H9 (cell line): Measurements from ENCODE around the gene SYCE3. TPM values are rescaled to one million over a fixed set of nuclear protein-coding genes. Genes with fewer than 3 reads are reported as not detected.

Source experiments
- DNase-seq: peaks from one replicate; pipeline ENCODE4 v3.0.0-alpha.2; 2017
- H2AFZ ChIP-seq: one replicate; pipeline ENCODE4 v1.6.1; 2013; ENCODE audit warnings: mild to moderate bottlenecking, low read length, control low read depth, moderate library complexity
- H2AK5ac ChIP-seq: 2 replicates; pipeline ENCODE4 v1.6.1; 2013; ENCODE audit warnings: low read length, control low read depth, mixed read lengths; ENCODE audit not compliant: insufficient read length
- H2BK120ac ChIP-seq: one replicate; pipeline ENCODE4 v1.6.1; 2013; ENCODE audit warnings: low read depth, mild to moderate bottlenecking, low read length, control low read depth, inconsistent platforms; ENCODE audit not compliant: poor library complexity, severe bottlenecking
- H2BK12ac ChIP-seq: 2 replicates; pipeline ENCODE4 v1.6.1; 2013; ENCODE audit warnings: low read length, control low read depth, mixed read lengths, low read depth; ENCODE audit not compliant: insufficient read length
- H2BK15ac ChIP-seq: 2 replicates; pipeline ENCODE4 v1.6.1; 2013; ENCODE audit warnings: low read depth, low read length, control low read depth
- H2BK20ac ChIP-seq: one replicate; pipeline ENCODE4 v1.6.1; 2013; ENCODE audit warnings: low read depth, mild to moderate bottlenecking, low read length, control low read depth, inconsistent platforms; ENCODE audit not compliant: poor library complexity, severe bottlenecking
- H2BK5ac ChIP-seq: 2 replicates; pipeline ENCODE4 v1.6.1; 2013; ENCODE audit warnings: low read length, control low read depth, mixed read lengths; ENCODE audit not compliant: insufficient read length
- H3K14ac ChIP-seq: 2 replicates; pipeline ENCODE4 v1.6.1; 2013; ENCODE audit warnings: low read length, control low read depth; ENCODE audit not compliant: insufficient read depth
- H3K18ac ChIP-seq: 2 replicates; pipeline ENCODE4 v1.6.1; 2013; ENCODE audit warnings: low read depth, mild to moderate bottlenecking, mixed read lengths, low read length, control low read depth; ENCODE audit not compliant: insufficient read length
- H3K23ac ChIP-seq: 2 replicates; pipeline ENCODE4 v1.6.1; 2013; ENCODE audit warnings: low read length, control low read depth, mixed read lengths, low read depth; ENCODE audit not compliant: insufficient read length
- H3K23me2 ChIP-seq: 2 replicates; pipeline ENCODE4 v1.6.1; 2013; ENCODE audit warnings: low read depth, mild to moderate bottlenecking, mixed read lengths, low read length, control low read depth; ENCODE audit not compliant: insufficient read length, poor library complexity, severe bottlenecking
- H3K27ac ChIP-seq: 2 replicates; pipeline ENCODE4 v1.5.1; 2013; ENCODE audit warnings: low read length, control low read depth, mixed read lengths, low read depth; ENCODE audit not compliant: insufficient read length
- H3K27me3 ChIP-seq: 2 replicates; pipeline ENCODE4 v1.6.1; 2013; ENCODE audit warnings: low read length, control low read depth, inconsistent platforms; ENCODE audit not compliant: insufficient read depth
- H3K4ac ChIP-seq: 2 replicates; pipeline ENCODE4 v1.6.1; 2013; ENCODE audit warnings: low read depth, mild to moderate bottlenecking, control low read depth, inconsistent platforms, low read length, moderate library complexity
- H3K4me1 ChIP-seq: 2 replicates; pipeline ENCODE4 v1.6.1; 2013; ENCODE audit warnings: low read length, control low read depth, inconsistent platforms; ENCODE audit not compliant: insufficient read depth
- H3K4me2 ChIP-seq: 2 replicates; pipeline ENCODE4 v1.6.1; 2013; ENCODE audit warnings: low read length, control low read depth, mixed read lengths; ENCODE audit not compliant: insufficient read length, insufficient read depth
- H3K56ac ChIP-seq: 2 replicates; pipeline ENCODE4 v1.6.1; 2013; ENCODE audit warnings: low read depth, mild to moderate bottlenecking, mixed read lengths, low read length, control low read depth; ENCODE audit not compliant: insufficient read length
- H3K79me1 ChIP-seq: 2 replicates; pipeline ENCODE4 v1.6.1; 2013; ENCODE audit warnings: low read depth, mild to moderate bottlenecking, moderate library complexity, low read length, control low read depth, inconsistent platforms; ENCODE audit not compliant: insufficient read depth, poor library complexity, severe bottlenecking
- H3K79me2 ChIP-seq: 2 replicates; pipeline ENCODE4 v1.6.1; 2013; ENCODE audit warnings: low read length, control low read depth, inconsistent platforms; ENCODE audit not compliant: insufficient read depth
- H3K9ac ChIP-seq: 2 replicates; pipeline ENCODE4 v1.6.1; 2013; ENCODE audit warnings: low read length, control low read depth, mixed read lengths; ENCODE audit not compliant: insufficient read length; ENCODE audit errors: extremely low read depth
- H3K9me3 ChIP-seq: one replicate; pipeline ENCODE4 v1.6.1; 2013; ENCODE audit warnings: low read depth, low read length, inconsistent platforms; ENCODE audit not compliant: control insufficient read depth
- H3T11ph ChIP-seq: one replicate; pipeline ENCODE4 v1.6.1; 2013; ENCODE audit warnings: mild to moderate bottlenecking, low read length, control low read depth, inconsistent platforms
- H4K20me1 ChIP-seq: one replicate; pipeline ENCODE4 v1.6.1; 2013; ENCODE audit not compliant: control insufficient read depth, insufficient read length, insufficient read depth
- H4K5ac ChIP-seq: 2 replicates; pipeline ENCODE4 v1.6.1; 2013; ENCODE audit warnings: low read depth, mild to moderate bottlenecking, mixed read lengths, low read length, control low read depth; ENCODE audit not compliant: insufficient read length
- H4K8ac ChIP-seq: replicated peaks from 2 replicates; pipeline ENCODE4 v1.6.1; 2013; ENCODE audit warnings: low read length, control low read depth, mixed read lengths, low read depth; ENCODE audit not compliant: insufficient read length
- H4K91ac ChIP-seq: 2 replicates; pipeline ENCODE4 v1.6.1; 2013; ENCODE audit warnings: low read depth, mild to moderate bottlenecking, moderate library complexity, mixed read lengths, low read length, control low read depth; ENCODE audit not compliant: insufficient read length
- H3K27ac Mint-ChIP-seq, 3 experiments: 2 replicates in 2 of 3; 3 replicates in 1 of 3; pipeline ENCODE4 v1.8.0; 2020 to 2021; ENCODE audit warnings: mixed read lengths in 3 of 3, mild to moderate bottlenecking in 1 of 3, moderate library complexity in 1 of 3
- H3K27me3 Mint-ChIP-seq: 2 replicates; pipeline ENCODE4 v1.8.0; 2021; ENCODE audit warnings: low read depth, mild to moderate bottlenecking, moderate library complexity, mixed read lengths
- H3K36me3 Mint-ChIP-seq, 3 experiments: 2 replicates in 2 of 3; 3 replicates in 1 of 3; pipeline ENCODE4 v1.8.0; 2020 to 2021; ENCODE audit warnings: low read depth in 3 of 3, mixed read lengths in 3 of 3; ENCODE audit not compliant: insufficient read depth in 1 of 3
- H3K4me1 Mint-ChIP-seq, 2 experiments: 2 replicates each; pipeline ENCODE4 v1.8.0; 2020; ENCODE audit warnings: mixed read lengths in 2 of 2
- H3K4me3 Mint-ChIP-seq, 2 experiments: 2 replicates in 1 of 2; 3 replicates in 1 of 2; pipeline ENCODE4 v1.8.0; 2020 to 2021; ENCODE audit warnings: mild to moderate bottlenecking in 2 of 2, mixed read lengths in 2 of 2, moderate library complexity in 1 of 2
- H3K9me3 Mint-ChIP-seq, 2 experiments: 2 replicates in 1 of 2; 3 replicates in 1 of 2; pipeline ENCODE4 v1.8.0; 2020; ENCODE audit warnings: mild to moderate bottlenecking in 2 of 2, mixed read lengths in 2 of 2, moderate library complexity in 1 of 2
- CTCF ChIP-seq: fragments of 200-600 bp; sonication (generic); conservative IDR thresholded peaks from 3 replicates; pipeline ENCODE4 v1.8.0; 2021; ENCODE audit warnings: antibody characterized with exemption, mild to moderate bottlenecking
- WGBS: extraction: QIAGEN DNeasy Blood & Tissue Kit; methylation state at CpG from one replicate; pipeline ENCODE4 v1.1.7; 2013; ENCODE audit warnings: missing lambda C conversion rate, low lambda C conversion rate, mixed read lengths; ENCODE audit not compliant: insufficient read length; ENCODE audit errors: extremely low coverage; 5-methylcytosine and 5-hydroxymethylcytosine counted together
- total RNA-seq: library from RNA; stranded (reverse); gene quantifications from 2 replicates; pipeline ENCODE4 v1.2.1, GENCODE V29; 2021

Gene SYCE3
- total RNA-seq, 1 experiment from 2014 or later: 0.85 TPM

DNA sequence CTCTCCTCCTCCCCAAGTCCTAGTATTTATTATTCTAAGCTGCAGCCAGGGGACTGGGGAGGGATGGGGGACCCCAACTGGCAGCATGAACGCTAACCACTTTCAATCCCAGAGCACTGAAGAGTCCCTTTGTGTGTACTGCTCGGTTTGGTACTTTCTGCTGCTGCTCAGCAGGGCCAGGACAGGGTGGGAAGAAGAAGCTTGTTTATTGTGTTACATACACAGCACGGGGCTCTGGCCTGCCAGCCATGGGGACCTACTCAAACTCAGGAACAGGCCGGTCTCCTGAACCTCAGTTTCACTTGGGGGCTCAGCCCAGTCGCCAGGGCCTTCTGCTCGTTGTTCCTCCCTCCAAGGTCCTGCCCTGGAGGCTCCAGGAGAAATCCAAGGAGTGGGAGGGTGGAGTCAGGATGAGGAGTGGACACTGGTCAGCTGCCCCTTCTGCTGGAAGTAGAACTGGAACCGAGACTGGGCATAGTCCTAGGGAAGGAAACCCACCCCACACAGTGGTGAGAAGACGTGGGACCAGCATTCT lies 16.1 kb upstream of the SYCE3 start:
- H2AFZ ChIP-seq: no peak overlapping the region
- no peak overlapping the region for H2BK12ac ChIP-seq
- no peak for DNase-seq
- Mint-ChIP-seq H3K4me3 (no peak overlapping the region), H3K4me1 (peaks cover 6 to 12% of the 10 kb centered on the region in 2 experiments; a peak in 3 of 4 replicates), H3K27ac (no peak overlapping the region), H3K27me3 (no peaks in the 10 kb centered on the region; the same call in 1 of the 2 replicates), H3K36me3 (peaks cover 4 to 46% (median 45%) of the 10 kb centered on the region in 3 experiments), H3K9me3 (no peaks in the 10 kb centered on the region)
- no peak overlapping the region for H3K4me2 ChIP-seq
- no peak overlapping the region for H3K18ac ChIP-seq
- no peak overlapping the region for H2BK15ac ChIP-seq
- no peak overlapping the region for H3T11ph ChIP-seq
- H3K9me3 ChIP-seq: no peaks in the 10 kb centered on the region
- no peak overlapping the region for H2AK5ac ChIP-seq
- H2BK20ac ChIP-seq: no peak overlapping the region
- H3K9ac ChIP-seq: no peak overlapping the region
- no peak overlapping the region for H3K14ac ChIP-seq
- H3K4me1 ChIP-seq: peaks cover 2% of the 10 kb centered on the region; the same call in 1 of the 2 replicates
- H3K4ac ChIP-seq: no peak overlapping the region
- H3K23me2 ChIP-seq: no peaks in the 10 kb centered on the region
- no peak overlapping the region for H4K5ac ChIP-seq
- TF ChIP-seq CTCF: no peak
- peaks cover 4% of the 10 kb centered on the region for H3K79me1 ChIP-seq
- H3K27ac ChIP-seq: no peak overlapping the region
- no peak overlapping the region for H4K8ac ChIP-seq
- H2BK5ac ChIP-seq: no peak overlapping the region
- WGBS: no CpG with 5 or more reads among the region's 8 CpGs
- H3K23ac ChIP-seq: no peak overlapping the region
- no peaks in the 10 kb centered on the region for H3K27me3 ChIP-seq
- H2BK120ac ChIP-seq: no peak overlapping the region
- no peak overlapping the region for H4K91ac ChIP-seq
- H3K56ac ChIP-seq: no peak overlapping the region
- no peaks in the 10 kb centered on the region for H3K79me2 ChIP-seq
- no peaks in the 10 kb centered on the region for H4K20me1 ChIP-seq
